ENCODE results near the gene SLC2A3. TPM values are rescaled to one million over a fixed set of nuclear protein-coding genes. Genes with fewer than 3 reads are reported as not detected.
"Not testable (repeated sequence)": the region's sequence is repeated elsewhere in the genome, so short reads cannot be mapped to it uniquely, and the experiment has no call there.

SLC2A3 gene
- polyA plus RNA-seq, 1 donor from 2014 or later, result 27.2 TPM

- H3K79me2 ChIP-seq (replicated peaks; ENCODE audit: insufficient read depth, low read length); H3K4me3 ChIP-seq (ENCODE audit: low read length); H3K9ac ChIP-seq (ENCODE audit: low read length); H3K27ac ChIP-seq (ENCODE audit: low read length); H4K20me1 ChIP-seq (ENCODE audit: insufficient read depth); H2AFZ ChIP-seq (ENCODE audit: low read depth, low read length); H3K27me3 ChIP-seq (ENCODE audit: insufficient read depth, low read depth, low read length); H3K36me3 ChIP-seq (ENCODE audit: insufficient read depth, low read length); H3K4me2 ChIP-seq (ENCODE audit: low read length); H3K9me3 ChIP-seq (ENCODE audit: low read length); H3F3A ChIP-seq (ENCODE audit: insufficient read depth, low read length, poor library complexity, severe bottlenecking); H3K9me2 ChIP-seq (ENCODE audit: insufficient read depth, low read length): not testable (repeated sequence)
Measured at GRCh38 chr12:7983019-7983418, 47.0 kb upstream of the SLC2A3 start.

GRCh38 chr12:7982332-7982735 lies 46.3 kb upstream of the SLC2A3 start:
- not testable (repeated sequence) for H3K9me2 ChIP-seq (ENCODE audit: insufficient read depth, low read length); H4K20me1 ChIP-seq (ENCODE audit: insufficient read depth); H2AFZ ChIP-seq (ENCODE audit: low read depth, low read length); H3K9ac ChIP-seq (ENCODE audit: low read length); H3K4me2 ChIP-seq (ENCODE audit: low read length); H3K9me3 ChIP-seq (ENCODE audit: low read length); H3K79me2 ChIP-seq (replicated peaks; ENCODE audit: insufficient read depth, low read length); H3K27me3 ChIP-seq (ENCODE audit: insufficient read depth, low read depth, low read length); H3K4me3 ChIP-seq (ENCODE audit: low read length); H3F3A ChIP-seq (ENCODE audit: insufficient read depth, low read length, poor library complexity, severe bottlenecking); H3K36me3 ChIP-seq (ENCODE audit: insufficient read depth, low read length)
- H3K27ac ChIP-seq (ENCODE audit: low read length), result peak overlapping the region; percentile 8
- TF ChIP-seq EP300 (conservative IDR thresholded peaks at IDR 0.05; ENCODE audit: poor library complexity, severe bottlenecking), result peak; percentile 56

- TF ChIP-seq TAF1 (IDR thresholded peaks at IDR 0.05; ENCODE audit: low read depth) (no peak), SMC3 (conservative IDR thresholded peaks at IDR 0.05; ENCODE audit: poor library complexity) (no peak), EP300 (conservative IDR thresholded peaks at IDR 0.05; ENCODE audit: poor library complexity, severe bottlenecking) (no peak), POLR2AphosphoS5 (IDR thresholded peaks at IDR 0.05) (no peak), CTCF (IDR thresholded peaks at IDR 0.05; ENCODE audit: poor library complexity, severe bottlenecking) (no peak), EZH2 (IDR thresholded peaks at IDR 0.05; ENCODE audit: borderline replicate concordance, insufficient read depth, low read length, poor library complexity, severe bottlenecking) (no peak), MXI1 (conservative IDR thresholded peaks at IDR 0.05; ENCODE audit: poor library complexity, severe bottlenecking) (no peak), RAD21 (conservative IDR thresholded peaks at IDR 0.05) (no peak)
- no peak overlapping the region for H3K9ac ChIP-seq (ENCODE audit: low read length)
- H3K36me3 ChIP-seq (ENCODE audit: insufficient read depth, low read length), result no peaks in the 10 kb centered on the region
- H3K4me2 ChIP-seq (ENCODE audit: low read length), result no peak overlapping the region
- no peaks in the 10 kb centered on the region for H3K9me3 ChIP-seq (ENCODE audit: low read length)
- no peak overlapping the region for H2AFZ ChIP-seq (ENCODE audit: low read depth, low read length)
- H3F3A ChIP-seq (ENCODE audit: insufficient read depth, low read length, poor library complexity, severe bottlenecking), result no peaks in the 10 kb centered on the region
- H3K79me2 ChIP-seq (replicated peaks; ENCODE audit: insufficient read depth, low read length), result no peaks in the 10 kb centered on the region
- H3K27me3 ChIP-seq (ENCODE audit: insufficient read depth, low read depth, low read length), result no peaks in the 10 kb centered on the region
- H3K27ac ChIP-seq (ENCODE audit: low read length), result no peak overlapping the region
- H3K9me2 ChIP-seq (ENCODE audit: insufficient read depth, low read length), result no peaks in the 10 kb centered on the region
- no peaks in the 10 kb centered on the region for H4K20me1 ChIP-seq (ENCODE audit: insufficient read depth)
- no peak overlapping the region for H3K4me3 ChIP-seq (ENCODE audit: low read length)
Measured at GRCh38 chr12:7981446-7981845, 45.5 kb upstream of the SLC2A3 start.

GRCh38 chr12:7977351-7978124 lies 41.6 kb upstream of the SLC2A3 start:
- not testable (repeated sequence) for H4K20me1 ChIP-seq (ENCODE audit: insufficient read depth); H3F3A ChIP-seq (ENCODE audit: insufficient read depth, low read length, poor library complexity, severe bottlenecking); H2AFZ ChIP-seq (ENCODE audit: low read depth, low read length); H3K36me3 ChIP-seq (ENCODE audit: insufficient read depth, low read length); H3K27me3 ChIP-seq (ENCODE audit: insufficient read depth, low read depth, low read length); H3K4me2 ChIP-seq (ENCODE audit: low read length); H3K4me3 ChIP-seq (ENCODE audit: low read length); H3K9me2 ChIP-seq (ENCODE audit: insufficient read depth, low read length); H3K9me3 ChIP-seq (ENCODE audit: low read length); H3K79me2 ChIP-seq (replicated peaks; ENCODE audit: insufficient read depth, low read length)
- H3K9ac ChIP-seq (ENCODE audit: low read length), result peak overlapping the region; percentile 23
- H3K27ac ChIP-seq (ENCODE audit: low read length), result peak overlapping the region; percentile 60

All from neural cell (in vitro differentiated cells).